Ecto neural progenitor cell (in vitro differentiated cells): Measurements from ENCODE around the gene TRIP10.

Experiments used
- DNase-seq: peaks from one replicate; pipeline ENCODE4 v3.0.0-alpha.2; 2018; ENCODE audit warnings: low spot score

The TRIP10 gene

GRCh38 chr19:6711605-6712004 lies 27.9 kb upstream of the TRIP10 start:
- no peak for DNase-seq

GRCh38 chr19:6712231-6712630 lies 27.2 kb upstream of the TRIP10 start:
- no peak for DNase-seq

- DNase-seq: no peak
These were observed 26.5 kb upstream of the TRIP10 start for GRCh38 chr19:6712692-6713670.

- no peak for DNase-seq
These were observed 25.4 kb upstream of the TRIP10 start for GRCh38 chr19:6713773-6714692.

- DNase-seq: no peak
These were observed 24.5 kb upstream of the TRIP10 start for GRCh38 chr19:6714749-6715555.

- no peak for DNase-seq
These were observed 22.9 kb upstream of the TRIP10 start for GRCh38 chr19:6716610-6716970.

GRCh38 chr19:6717036-6717435 lies 22.4 kb upstream of the TRIP10 start:
- DNase-seq: no peak

GRCh38 chr19:6717441-6717971 lies 22.0 kb upstream of the TRIP10 start:
- DNase-seq: no peak

- no peak for DNase-seq
These were observed 21.3 kb upstream of the TRIP10 start for GRCh38 chr19:6718111-6718740.

GRCh38 chr19:6718741-6719539 lies 20.5 kb upstream of the TRIP10 start:
- DNase-seq: no peak

GRCh38 chr19:6719540-6719861 lies 20.0 kb upstream of the TRIP10 start:
- no peak for DNase-seq

GRCh38 chr19:6719992-6720368 lies 19.5 kb upstream of the TRIP10 start:
- no peak for DNase-seq

- no peak for DNase-seq
These were observed 18.9 kb upstream of the TRIP10 start, which contains the start of gene C3 for GRCh38 chr19:6720369-6721137. Gene C3 (minus strand): TSS chr19:6720650. CDS start chr19:6720589, 61 bp downstream.

- DNase-seq: no peak
These were observed 18.4 kb upstream of the TRIP10 start for GRCh38 chr19:6721138-6721474.

GRCh38 chr19:6721773-6722172 lies 17.7 kb upstream of the TRIP10 start:
- no peak for DNase-seq

- no peak for DNase-seq
These were observed 16.3 kb upstream of the TRIP10 start for GRCh38 chr19:6723108-6723618.

GRCh38 chr19:6723738-6724137 lies 15.7 kb upstream of the TRIP10 start:
- no peak for DNase-seq

- no peak for DNase-seq
These were observed 14.6 kb upstream of the TRIP10 start for GRCh38 chr19:6724631-6725492.
